NCI-H146 (cell line): ENCODE measurements around the gene IGF2.
A peak's percentile ranks its signal among the peaks of the same experiment; 100 is the strongest.

Experiments used
- DNase-seq: peaks from one replicate; lab custom pipeline; 2025; lab: John Stamatoyannopoulos, UW

The IGF2 gene

GRCh38 chr11:2169626-2170570, 30.7 kb upstream of the IGF2 start:
- DNase-seq = no peak

DNA sequence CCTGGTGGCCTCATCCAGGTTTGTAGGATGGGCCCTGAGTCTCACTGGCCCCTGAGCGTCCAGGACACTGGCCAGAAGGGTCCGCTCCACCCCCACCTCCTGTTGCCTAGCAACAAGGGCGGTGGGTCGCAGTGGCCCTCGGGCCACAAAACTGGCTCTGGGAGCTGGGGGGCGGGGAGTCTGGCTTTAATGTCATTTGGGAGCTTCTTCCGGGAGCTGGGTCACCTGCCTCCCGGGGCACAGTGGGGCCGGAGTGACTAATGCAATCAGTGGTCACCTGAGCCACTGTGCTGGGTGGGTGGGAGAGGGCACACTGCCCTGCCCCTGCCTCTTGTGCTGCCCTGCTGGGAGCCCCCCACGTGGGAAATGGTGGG, 29.8 kb upstream of the IGF2 start:
- DNase-seq = no peak

GRCh38 chr11:2168286-2169004, 29.3 kb upstream of the IGF2 start:
- no peak for DNase-seq

GRCh38 chr11:2167141-2168045, 28.2 kb upstream of the IGF2 start:
- DNase-seq = no peak

GRCh38 chr11:2166091-2166851, 27.1 kb upstream of the IGF2 start:
- DNase-seq = peak; percentile 41

DNA sequence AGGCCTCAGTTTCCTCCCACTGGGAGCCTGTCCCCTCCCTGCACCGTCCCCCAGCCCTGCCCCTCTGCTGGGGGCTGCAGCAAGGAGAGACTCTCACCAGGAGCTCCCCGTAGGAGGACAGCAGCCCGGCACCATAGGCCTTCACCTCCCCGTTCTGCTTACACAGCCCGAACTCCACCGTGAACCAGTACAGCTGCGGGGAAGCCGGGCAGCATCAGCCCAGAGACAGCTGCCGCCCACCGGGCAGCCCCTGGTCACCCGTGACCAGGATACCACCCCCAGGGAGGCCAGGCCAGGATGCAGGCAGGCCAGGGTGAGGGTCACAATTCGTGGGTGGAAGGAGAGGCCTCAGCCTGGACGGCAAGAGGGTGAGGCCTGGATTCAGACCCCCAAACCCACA, 26.4 kb upstream of the IGF2 start:
- no peak for DNase-seq

GRCh38 chr11:2164861-2165555, 25.8 kb upstream of the IGF2 start:
- no peak for DNase-seq

DNA sequence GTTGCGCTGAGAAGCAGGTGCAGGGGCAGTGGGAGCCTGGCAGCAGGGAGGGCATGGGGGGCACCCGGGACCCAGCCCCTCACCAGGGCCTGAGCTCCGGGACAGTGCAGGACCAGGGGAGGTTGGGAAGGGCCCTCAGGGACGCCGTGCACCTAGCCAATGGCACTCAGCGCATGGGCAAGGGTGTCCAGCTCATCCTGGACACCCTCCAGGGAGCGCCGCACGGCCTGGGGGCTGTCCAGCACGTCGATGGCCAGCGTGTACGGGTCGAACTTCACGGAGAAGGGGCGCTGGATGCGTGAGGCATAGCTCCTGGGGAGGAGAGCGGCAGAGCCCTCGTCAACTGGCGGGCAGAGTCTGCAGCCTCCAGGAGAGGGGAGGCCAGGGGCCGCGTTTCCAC, 24.9 kb upstream of the IGF2 start:
- DNase-seq = no peak

GRCh38 chr11:2163428-2163978, 24.3 kb upstream of the IGF2 start:
- DNase-seq = no peak

DNA sequence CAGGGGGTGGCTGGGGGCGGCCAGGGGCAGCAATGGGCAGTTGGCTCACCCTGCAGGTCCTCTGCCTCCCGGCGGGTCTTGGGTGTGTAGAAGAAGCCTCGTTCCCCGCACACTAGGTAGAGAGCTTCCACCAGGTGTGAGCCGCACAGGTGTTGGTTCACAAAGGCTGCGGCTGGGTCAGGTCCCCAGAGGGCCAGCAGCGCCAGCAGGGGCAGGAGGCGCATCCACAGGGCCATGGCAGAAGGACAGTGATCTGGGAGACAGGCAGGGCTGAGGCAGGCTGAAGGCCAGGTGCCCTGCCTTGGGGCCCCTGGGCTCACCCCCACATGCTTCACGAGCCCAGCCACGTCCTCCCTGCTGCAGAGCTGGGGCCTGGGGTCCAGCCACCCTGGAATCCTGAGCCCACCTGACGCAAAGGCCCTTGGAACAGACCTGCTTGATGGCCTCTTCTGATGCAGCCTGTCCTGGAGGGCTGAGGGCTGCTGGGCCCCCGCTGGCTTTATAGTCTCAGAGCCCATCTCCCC, 21.6 kb upstream of the IGF2 start, which contains the start of gene INS:
Gene INS, minus strand, starts transcription at position 474 of the 524 bp plus-strand sequence. Its CDS starts 238 bp downstream, at position 236.
- peak; percentile 58 for DNase-seq

DNA sequence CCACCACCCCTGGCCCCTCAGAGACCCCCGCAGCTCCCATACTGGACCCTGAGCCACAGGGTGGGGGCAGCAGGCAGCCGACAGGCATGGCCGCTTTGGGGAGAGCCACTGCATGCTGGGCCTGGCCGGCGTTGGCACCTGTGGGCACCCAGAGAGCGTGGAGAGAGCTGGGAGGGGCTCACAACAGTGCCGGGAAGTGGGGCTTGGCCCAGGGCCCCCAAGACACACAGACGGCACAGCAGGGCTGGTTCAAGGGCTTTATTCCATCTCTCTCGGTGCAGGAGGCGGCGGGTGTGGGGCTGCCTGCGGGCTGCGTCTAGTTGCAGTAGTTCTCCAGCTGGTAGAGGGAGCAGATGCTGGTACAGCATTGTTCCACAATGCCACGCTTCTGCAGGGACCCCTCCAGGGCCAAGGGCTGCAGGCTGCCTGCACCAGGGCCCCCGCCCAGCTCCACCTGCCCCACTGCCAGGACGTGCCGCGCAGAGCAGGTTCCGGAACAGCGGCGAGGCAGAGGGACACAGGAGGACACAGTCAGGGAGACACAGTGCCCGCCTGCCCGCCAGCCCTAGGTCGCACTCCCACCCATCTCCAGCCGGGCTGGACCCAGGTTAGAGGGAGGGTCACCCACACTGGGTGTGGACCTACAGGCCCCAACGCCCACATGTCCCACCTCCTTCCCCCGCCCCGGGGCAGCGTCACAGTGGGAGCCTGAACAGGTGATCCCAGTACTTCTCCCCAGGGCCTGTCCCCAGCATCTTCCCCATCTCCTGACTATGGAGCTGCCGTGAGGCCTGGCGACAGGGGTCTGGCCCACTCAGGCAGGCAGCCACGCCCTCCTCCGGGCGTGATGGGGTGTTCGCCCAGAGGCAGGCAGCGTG, 20.6 kb upstream of the IGF2 start:
- DNase-seq = no peak

- DNase-seq = no peak
These were observed 19.8 kb upstream of the IGF2 start for GRCh38 chr11:2158966-2159365.

GRCh38 chr11:2158296-2158737, 19.1 kb upstream of the IGF2 start:
- DNase-seq = no peak

GRCh38 chr11:2157294-2158040, 18.3 kb upstream of the IGF2 start:
- no peak for DNase-seq

- DNase-seq = peak; percentile 47
These were observed 17.4 kb upstream of the IGF2 start for GRCh38 chr11:2156416-2157182.

DNA sequence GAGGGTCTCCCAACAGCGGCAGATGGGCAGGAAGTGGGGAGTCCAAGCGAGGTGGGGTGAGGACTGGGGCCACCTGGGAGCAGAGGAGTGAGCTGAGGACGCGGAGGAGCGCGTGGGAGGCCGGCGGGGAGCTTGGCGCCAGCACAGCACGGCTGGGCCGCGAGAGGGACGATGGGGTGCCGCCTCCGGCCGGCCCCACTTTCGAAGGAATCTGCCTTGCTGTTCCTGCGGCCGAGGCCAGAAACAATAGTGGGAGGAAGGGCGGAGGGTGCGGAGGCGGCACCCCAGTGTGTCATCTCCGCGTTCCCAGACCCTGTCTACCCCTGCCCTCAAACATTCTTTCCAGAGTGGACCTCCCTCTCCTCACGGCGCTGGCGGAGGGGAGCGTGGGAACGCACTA, 16.3 kb upstream of the IGF2 start:
- DNase-seq = no peak

- no peak for DNase-seq
These were observed 15.7 kb upstream of the IGF2 start for GRCh38 chr11:2154889-2155288.

GRCh38 chr11:2154195-2154585, 15.0 kb upstream of the IGF2 start:
- no peak for DNase-seq
